NCI-H82 treated with DMSO at 0.1 percent for 48 hours (cell line): ENCODE results near the gene RAF1.
"Not testable (repeated sequence)": the region's sequence is repeated elsewhere in the genome, so short reads cannot be mapped to it uniquely, and the experiment has no call there.

Experiments
- DNase-seq: peaks from one replicate; lab custom pipeline; 2025; ENCODE audit not compliant: unreplicated experiment; lab: John Stamatoyannopoulos, UW

RAF1 gene

DNA sequence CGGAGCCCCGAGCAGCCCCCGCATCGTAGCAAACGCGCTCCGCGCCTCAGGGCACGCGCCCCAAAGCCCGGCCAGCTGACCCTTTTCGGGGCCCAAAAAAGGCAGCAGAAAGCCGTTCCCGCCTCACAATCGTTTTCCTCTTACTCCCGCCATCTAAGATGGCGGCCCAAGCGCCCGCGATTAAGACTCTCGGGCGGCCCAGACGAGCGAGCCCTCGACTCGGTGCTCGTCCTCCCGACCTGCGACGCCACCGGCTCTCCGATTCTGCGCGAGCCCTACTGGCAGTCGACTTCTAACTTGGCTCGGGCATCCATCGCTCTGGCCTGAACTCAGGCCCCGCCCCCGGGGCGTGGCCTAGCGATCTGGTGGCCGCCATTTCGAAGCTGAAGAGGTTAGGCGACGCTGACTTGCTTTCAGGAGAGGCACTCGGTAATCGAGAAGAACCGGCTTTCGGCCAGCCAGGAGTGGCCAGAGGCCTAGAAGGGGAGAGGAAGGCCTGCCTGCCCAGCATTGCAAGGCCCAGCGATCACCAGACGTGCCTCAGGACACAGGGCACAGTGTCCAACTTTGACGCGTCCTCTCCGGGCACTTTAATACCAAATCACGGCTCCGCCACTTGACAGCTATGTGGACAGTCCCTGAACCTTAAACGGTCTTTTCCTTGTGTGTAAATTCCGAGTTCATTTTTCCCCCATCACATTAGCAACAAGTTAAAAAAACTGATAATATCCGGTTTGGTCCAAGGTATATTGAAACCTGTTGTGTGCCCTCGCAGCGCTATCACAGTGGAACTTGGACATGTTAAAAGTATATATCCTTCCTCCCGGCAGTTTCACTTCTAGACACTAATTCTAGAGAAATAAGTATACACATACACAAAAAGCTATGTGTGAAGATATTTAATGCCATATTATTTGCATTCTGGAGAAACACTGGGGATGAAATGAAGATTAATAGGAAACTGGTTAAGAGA is at the start of gene RAF1:
RAF1 (minus strand) TSS at position 182 of the 973 bp plus-strand sequence. CDS start 45,396 bp downstream, outside the sequence.
- peak; percentile 89 for DNase-seq

DNA sequence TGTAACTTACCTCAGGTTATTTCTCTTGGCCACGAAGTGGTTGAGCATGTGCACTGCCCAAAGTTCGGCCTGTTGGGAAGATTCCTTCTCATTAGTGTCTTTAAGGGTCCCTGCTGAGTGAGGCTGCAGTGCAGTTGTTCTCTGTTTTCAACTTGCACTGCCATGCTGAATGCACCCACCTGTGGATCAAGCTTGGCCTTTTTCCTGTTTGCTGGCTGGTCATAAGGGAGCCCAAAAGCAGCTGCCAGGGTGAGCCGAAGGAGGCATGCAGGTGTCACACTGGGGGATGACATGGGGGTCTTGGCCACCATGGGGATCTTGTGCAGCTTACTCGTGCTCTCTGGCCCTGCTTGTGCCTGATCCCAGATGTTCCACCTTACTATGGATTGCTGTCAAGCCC is 46.1 kb upstream of the RAF1 start:
- DNase-seq, result no peak

DNA sequence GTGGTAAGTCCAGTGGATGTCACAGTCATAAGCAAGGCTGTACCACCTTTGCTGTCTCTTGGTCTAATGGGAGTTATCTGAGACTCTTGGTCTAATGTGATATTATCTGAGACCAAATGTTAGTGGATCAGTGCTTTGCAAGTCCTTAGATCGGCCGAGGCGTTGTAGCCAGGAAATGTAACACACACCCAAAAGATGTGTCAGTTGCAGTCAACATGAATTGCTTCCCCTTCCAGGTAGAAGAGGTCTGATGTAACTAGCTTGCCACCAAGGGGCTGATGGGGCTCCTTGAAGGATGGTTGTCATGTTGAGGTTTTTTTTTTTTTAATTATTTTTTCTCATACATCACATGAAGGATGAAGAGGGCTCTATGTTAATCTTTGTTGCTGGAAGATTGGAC is 45.4 kb upstream of the RAF1 start:
- no peak for DNase-seq

DNA sequence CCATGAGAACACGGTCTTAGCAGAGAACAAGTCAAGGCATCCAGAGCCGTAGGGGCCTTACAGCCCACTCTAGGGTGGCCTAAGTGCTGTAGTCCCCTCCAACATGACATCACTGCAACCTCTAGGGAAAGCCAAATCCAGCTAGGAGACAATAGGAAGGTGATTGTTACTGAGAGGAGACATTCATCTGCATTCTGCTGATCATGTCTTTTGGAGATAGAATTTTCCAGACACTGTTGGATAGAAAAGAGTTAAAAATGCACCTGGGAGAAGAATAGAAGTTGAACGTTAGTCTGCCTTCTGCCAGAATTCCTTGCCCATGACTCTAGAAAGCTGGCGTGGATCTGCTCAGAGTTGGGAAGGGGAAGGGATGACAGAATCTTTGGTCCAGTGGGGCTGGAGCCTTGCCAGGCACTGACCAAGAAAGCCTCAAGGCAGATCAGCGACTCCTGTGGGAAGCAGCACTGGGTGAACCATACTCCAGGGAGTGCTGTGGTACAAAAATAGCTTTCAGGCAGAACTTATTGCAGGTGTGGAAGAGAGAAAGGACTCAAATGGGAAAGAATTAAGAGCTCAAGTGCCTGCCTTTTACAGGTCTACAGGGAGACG is 44.8 kb upstream of the RAF1 start:
- DNase-seq, result no peak

DNA sequence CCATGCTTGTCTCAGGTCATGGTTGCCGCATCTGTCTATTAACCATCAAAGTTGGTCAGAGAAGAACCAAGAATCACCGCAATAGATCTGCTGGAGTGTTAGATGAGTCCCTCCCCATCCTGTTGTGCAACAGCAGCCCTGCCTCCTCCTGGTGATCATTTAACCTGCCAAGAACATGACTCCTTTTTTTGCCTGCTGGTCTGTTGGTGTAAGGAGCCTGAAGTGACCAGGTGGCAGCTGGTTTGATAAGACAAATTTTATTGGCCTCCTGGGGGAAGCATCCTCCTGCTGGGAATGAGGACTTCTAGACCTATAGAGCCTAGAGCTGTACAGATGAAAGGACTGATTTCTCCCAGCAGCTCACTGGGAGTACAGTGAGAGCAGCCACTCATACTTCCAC is 43.5 kb upstream of the RAF1 start:
- no peak for DNase-seq

DNA sequence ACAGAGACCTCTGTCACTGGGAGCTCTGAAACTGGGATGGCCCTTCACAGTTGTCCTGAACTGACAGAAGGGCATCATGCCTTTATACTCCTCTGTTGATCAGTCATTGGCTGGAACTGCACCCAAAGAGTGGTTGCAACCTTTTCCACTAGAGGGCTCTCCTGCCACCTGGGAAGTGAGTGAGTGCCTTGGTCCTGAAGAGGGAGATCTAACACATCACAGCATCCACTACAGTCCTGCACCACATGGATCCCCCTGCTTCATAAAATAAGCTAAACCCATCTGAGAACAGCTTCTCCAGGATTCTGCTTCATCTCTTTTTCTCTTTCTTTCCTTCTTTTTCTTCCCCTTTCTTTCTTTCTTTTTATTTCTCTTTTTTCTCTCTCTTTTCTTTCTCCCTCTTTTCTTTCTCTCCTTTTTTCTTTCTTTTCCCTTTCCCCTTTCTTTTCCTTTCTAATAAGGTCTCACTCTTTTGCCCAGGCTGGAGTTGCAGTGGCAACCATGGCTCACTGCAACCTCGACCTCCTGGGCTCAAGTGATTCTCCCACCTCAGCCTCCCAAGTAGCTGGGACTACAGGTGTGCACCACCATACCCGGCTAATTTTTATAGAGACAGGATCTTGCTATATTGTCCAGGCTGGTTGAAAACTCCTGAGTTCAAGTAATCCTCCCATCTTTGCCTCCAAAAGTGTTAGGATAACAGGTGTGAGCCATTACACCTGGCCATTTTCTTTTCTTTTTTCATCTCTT is 42.8 kb upstream of the RAF1 start:
- DNase-seq, result peak; percentile 56

DNA sequence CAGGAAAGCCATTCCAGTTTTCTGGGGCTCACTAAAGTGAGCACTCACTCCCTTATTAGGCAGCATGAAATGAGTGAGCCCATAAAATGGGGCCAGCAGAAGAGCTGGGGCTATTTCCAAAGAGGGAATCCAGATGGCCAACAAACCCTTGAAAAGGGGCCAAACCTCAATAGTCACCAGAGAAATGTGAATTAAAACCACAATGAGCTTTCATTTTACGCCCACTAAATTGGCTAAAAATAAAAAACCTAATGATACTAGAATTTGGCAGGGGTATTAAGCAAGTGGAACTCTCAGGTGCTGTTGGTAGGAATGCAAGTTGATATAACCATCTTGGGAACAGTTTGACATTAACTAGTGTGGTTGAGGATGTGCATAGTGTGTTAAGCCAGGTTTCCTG is 42.1 kb upstream of the RAF1 start:
- no peak for DNase-seq

DNA sequence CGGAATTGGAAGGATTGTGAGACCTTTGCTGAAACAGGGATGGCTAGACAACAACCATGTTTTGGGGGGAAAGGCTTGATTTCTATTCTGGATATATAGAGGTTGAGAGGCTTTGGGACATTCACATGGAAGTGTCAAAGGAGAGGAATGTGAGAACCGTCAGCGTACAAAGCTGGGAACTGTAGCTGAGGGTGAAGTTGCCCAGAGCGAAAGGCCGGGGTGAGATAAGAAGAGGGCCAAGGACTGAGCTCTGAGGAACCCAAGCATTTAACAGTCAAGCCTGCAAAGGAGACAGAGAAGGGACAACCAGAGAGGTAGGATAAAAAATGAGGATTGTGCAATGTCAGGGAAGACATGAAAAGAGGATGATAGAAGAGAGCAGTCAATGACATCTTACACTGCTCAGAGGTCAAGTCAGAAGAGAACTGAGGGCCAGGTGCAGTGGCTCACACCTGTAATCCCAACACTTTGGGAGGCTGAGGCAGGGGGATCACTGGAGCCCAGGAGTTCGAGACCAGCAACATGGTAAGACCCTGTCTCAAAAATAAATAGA is 41.5 kb upstream of the RAF1 start:
- DNase-seq, result no peak

DNA sequence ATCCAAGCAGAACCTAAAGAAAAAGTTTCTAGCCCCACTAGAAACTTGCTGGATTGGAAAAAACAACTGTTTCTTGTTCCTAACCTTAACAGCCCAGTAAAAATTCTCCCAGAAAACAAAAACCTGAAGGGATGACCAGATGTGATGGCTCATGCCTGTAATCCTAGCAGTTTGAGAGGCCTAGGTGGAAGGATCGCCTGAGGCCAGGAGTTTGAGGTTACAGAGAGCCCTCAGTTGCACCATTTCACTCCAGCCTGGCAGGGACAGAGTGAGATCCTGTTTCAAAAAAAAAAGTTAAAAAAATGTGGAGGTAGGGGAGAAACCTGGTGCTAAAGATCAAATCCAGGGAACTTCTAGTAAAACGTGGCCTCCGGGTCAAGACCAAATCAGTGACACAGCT is 38.6 kb upstream of the RAF1 start:
- DNase-seq, result no peak

DNA sequence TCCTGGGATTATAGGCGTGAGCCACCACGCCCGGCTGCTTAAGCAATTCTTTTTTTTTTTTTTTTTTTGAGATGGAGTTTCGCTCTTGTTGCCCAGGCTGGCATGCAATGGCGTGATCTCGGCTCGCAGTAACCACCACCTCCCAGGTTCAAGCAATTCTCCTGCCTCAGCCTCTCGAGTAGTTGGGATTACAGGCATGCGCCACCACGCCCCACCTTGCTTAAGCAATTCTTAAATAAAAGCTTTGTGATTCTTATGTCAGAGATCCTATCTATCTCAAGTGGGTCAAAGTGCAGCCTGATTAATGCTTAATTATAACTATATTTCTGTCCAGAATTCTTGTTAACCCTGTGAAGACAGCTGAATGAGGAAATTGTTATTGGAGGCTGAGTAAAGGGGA is 37.7 kb upstream of the RAF1 start:
- DNase-seq, result not testable (repeated sequence)

DNA sequence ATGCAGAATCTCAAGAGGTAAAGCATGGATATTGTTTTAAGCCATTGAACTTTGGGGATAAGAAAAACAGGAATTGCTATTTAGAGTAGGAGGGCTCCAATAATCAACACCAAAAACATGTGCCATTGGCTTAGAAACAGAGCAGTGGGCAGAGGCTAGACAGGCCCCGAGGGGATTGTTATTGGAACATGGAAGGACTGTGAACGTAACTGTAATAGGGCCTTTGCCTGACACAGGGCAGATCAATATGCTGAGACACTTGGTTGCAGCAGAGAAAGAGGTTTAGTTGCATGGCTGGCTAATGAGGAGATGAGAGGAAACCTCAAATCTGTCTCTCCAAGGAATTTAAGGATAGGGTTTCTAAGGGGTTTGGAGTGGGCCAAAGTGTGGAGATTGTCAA is 36.9 kb upstream of the RAF1 start:
- DNase-seq, result no peak

DNA sequence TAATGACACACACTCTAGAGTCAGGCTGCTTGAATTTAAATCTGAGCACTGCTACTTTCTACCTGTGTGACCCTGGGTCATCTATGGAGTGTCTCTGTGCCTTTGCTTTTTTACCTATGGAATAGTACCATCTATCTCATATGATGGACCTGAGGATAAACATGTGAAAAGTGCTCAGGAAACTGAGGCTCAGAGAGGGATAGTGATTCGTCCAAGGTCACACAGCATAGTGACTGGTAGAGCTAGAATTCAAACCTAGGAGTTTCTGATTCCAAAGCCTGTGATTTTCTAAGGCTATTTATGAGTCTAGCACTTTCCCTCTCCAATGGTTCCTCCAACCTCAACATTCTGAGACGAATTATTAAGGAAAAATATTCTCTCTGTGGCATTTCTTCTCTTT is 32.0 kb upstream of the RAF1 start:
- no peak for DNase-seq

DNA sequence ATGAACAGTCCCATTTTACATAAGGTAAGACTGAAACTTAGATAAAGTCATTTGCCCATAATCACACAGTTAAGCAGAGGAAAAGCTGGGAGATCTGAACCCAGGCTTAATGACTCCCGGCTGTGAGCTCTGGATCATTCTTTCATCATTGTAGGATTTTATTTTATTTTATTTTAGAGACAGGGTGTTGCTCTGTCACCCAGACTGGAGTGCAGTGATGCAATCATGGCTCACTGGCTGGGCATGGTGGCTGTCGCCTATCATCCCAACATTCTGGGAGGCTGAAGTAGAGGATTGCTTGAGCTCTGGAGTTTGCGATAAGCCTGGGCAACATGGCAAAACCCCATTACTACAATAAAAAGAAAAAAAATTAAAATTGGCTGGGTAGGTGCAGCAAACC is 31.2 kb upstream of the RAF1 start:
- DNase-seq, result no peak

DNA sequence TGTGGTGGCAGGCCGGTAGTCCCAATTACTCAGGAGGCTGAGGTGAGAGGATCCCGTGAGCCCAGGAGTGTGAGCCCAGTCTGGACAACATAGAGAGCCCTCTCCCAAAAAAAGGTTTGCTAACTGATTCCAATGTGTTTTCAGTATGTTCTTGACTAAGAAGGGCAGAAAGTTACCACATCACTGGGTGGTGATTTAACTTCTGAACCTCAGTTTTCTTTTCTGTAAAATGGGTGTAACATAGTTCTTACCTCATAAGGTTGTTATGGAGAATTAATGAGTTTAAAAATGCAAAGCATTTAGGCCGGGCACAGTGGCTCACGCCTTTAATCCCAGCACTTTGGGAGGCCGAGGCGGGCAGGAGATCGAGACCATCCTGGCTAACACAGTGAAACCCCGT is 28.5 kb upstream of the RAF1 start:
- DNase-seq, result no peak

DNA sequence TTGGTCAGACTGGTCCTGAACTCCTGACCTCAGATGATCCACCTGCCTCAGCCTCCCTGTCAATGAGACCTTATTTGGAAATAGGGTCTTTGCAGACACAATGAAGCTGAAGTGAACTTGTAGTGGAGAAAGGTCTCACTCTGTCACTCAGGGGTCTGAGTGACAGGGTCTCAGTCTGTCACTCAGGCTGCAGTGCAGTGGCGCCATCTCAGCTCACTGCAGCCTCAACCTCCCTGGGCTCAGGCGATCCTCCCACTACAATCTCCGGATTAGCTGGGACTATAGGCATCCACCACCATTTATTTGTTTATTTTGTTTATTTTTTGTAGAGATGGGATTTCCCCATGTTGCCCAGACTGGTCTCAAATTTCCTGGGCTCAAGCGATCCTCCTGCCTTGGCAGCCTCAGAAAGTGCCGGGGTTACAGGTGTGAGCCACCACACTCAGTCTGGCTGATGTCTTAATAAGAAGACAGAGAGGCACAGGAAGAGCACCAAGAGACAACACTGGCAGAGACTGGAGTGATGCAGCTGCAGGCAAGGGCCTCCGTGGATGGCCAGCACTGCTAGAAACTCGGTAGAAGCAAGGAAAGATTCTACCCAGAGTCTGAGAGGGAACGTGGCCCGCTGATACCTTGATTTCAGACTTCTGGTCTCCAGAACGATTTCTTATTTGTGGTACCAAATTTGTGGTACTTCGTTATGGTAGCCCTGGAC is 26.2 kb upstream of the RAF1 start:
- DNase-seq, result no peak

DNA sequence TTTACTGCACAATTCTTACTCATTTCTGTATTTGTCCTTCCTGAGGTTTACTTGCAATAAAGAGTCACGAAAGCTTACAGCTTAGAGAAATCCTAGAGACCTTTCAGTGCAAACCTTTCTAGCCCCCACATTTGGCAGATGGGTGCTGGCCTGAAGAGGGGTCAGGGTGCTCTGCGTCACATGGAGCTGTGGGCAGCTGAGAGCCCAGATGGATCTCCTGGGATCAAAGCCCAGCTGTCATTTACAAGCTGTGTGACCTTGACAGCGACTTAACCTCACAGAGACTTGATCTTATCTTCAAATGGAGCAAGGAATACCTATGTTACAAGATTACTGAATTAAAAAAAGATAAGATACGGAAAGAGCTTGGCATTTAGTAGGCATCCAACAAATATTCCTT is 24.0 kb upstream of the RAF1 start:
- DNase-seq, result peak; percentile 76

DNA sequence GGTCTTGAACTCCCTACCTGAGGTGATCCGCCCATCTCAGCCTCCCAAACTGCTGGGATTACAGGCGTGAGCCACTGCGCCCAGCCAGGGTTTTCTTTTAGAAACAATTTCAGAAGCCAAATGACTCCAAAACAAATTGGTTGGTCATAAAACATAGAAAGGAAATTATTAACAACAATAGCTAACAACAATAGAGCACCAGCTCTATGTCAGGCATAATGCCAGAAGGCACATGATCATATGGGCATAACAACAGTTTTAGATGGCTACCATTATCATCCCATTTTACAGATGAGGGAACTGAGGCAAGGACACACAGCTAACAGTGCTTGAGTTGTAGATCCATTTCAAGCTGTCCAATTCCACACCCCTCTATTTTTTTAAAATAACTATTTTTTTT is 22.2 kb upstream of the RAF1 start:
- DNase-seq, result no peak

DNA sequence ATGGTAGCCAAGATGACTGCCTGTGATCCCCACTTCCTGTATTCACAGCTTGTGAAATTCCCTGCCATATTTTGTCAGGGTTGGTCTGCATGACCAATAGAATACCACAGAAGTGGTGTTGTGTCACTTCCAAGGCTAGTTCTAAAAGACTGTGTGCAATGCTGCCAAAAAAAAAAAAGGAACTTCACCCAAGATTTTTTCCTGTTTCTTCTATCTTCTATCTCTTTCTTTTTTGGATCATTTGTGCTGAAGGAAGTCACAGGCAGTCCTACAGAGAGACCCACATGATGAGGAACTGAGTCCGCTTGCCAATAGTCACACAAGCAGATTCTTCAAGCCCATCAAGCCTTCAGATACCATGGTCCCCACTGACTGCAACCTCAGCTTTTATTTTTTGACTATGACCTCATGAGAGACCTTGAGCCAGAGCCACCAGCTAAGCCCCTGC is 18.1 kb upstream of the RAF1 start:
- DNase-seq, result no peak

DNA sequence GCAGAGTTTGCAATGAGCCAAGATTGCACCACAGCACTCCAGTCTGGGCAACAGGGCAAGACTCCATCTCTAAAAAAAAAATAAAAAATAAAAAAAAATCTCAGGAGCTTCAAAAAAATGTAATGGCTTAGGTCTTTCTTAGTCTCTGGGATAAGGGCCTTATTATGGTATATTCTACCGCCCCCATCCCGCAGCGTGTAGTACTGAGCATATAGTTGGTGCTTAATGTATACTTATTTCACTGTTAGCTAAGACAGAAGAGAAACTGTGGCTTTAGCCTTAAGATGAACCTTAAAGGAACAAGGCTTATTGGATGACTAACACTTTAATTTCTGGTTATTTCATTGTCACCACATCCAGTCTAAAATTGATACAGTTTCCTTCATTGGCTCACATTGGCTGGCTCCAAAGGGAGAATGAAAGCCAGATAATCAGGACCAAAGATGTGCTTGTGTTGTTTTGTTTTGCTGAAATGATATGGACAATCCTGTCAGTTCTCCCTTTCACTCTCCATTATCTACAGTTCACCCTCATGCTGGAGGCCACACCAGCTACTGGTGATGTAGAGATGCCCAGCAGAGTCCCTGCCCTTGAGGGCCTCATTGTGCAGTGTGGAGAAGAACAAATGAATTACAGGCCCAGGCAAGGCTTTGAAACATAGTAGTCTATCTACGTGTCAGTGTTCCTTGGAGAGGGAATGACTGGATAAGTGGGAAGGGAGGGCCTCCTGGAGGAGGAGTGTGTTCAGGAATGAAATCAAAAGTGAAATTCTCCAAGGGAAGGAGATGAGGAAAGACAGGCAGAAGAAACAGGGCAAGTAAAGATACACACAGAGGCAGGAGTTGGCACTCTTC is 17.4 kb upstream of the RAF1 start:
- no peak for DNase-seq

DNA sequence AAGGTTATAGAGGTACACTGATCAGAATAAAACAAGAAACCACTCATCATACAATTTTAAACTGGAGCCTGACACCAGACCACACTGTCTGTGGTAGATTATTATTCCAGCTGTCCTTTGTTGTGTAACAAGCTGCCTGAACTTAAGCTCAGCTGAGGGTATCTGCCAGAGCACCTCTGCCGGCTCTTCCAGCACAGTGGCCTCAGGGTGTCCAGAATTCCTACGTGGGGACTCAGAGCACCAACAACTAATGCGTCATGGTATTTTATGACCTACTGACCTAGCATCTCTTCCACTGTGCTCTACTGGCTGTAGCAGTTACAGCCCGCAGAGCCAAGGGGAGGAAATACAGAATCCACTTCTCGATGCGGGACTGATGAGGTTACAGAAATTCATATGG is 15.6 kb upstream of the RAF1 start:
- no peak for DNase-seq
